ENCODE results near the gene GCK.
"Not testable (repeated sequence)": the region's sequence is repeated elsewhere in the genome, so short reads cannot be mapped to it uniquely, and the experiment has no call there.

Gene GCK

GRCh38 chr7:44138698-44139097, 50.5 kb downstream of the GCK start:
- H3K4me3 Mint-ChIP-seq = no peak overlapping the region
- DNase-seq (ENCODE audit: low spot score in 2 of 2) (no peak), ATAC-seq (no peak)
- H3K36me3 Mint-ChIP-seq = no peaks in the 10 kb centered on the region
- no peaks in the 10 kb centered on the region for H3K4me1 Mint-ChIP-seq
- no peaks in the 10 kb centered on the region for H3K9me3 Mint-ChIP-seq
- H3K27ac Mint-ChIP-seq = no peak overlapping the region

GRCh38 chr7:44136731-44137130, 52.5 kb downstream of the GCK start:
- Mint-ChIP-seq H3K36me3 (no peaks in the 10 kb centered on the region), H3K27ac (no peak overlapping the region), H3K9me3 (no peaks in the 10 kb centered on the region), H3K4me1 (no peaks in the 10 kb centered on the region), H3K4me3 (no peak overlapping the region)
- DNase-seq (ENCODE audit: low spot score in 2 of 2) (no peak), ATAC-seq (no peak)

- Mint-ChIP-seq H3K4me3 (no peak overlapping the region), H3K9me3 (no peaks in the 10 kb centered on the region), H3K27ac (no peak overlapping the region), H3K36me3 (no peaks in the 10 kb centered on the region), H3K4me1 (no peaks in the 10 kb centered on the region)
- no peak for ATAC-seq
- no peak for DNase-seq (ENCODE audit: low spot score in 2 of 2)
Observed at GRCh38 chr7:44134943-44135628, 54.2 kb downstream of the GCK start.

GRCh38 chr7:44133295-44133694, 55.9 kb downstream of the GCK start:
- Mint-ChIP-seq H3K4me3 (no peak overlapping the region), H3K27ac (no peak overlapping the region), H3K9me3 (no peaks in the 10 kb centered on the region), H3K36me3 (no peaks in the 10 kb centered on the region), H3K4me1 (no peaks in the 10 kb centered on the region)
- ATAC-seq = no peak
- DNase-seq (ENCODE audit: low spot score in 2 of 2) = no peak

- no peak overlapping the region for H3K4me3 Mint-ChIP-seq
- H3K4me1 Mint-ChIP-seq = no peaks in the 10 kb centered on the region
- ATAC-seq = no peak
Observed at GRCh38 chr7:44132039-44132438, 57.2 kb downstream of the GCK start.

GRCh38 chr7:44131173-44132029, 57.8 kb downstream of the GCK start:
- ATAC-seq (peak; percentile 29), DNase-seq (ENCODE audit: low spot score in 2 of 2) (no peak)
- Mint-ChIP-seq H3K36me3 (no peaks in the 10 kb centered on the region), H3K4me3 (no peak overlapping the region), H3K9me3 (no peaks in the 10 kb centered on the region), H3K4me1 (no peaks in the 10 kb centered on the region), H3K27ac (no peak overlapping the region)

More at GRCh38 chr7:44132039-44132438, 57.2 kb downstream of the GCK start:
- H3K36me3 Mint-ChIP-seq = no peaks in the 10 kb centered on the region
- H3K9me3 Mint-ChIP-seq = no peaks in the 10 kb centered on the region
- DNase-seq (ENCODE audit: low spot score in 2 of 2) = no peak
- H3K27ac Mint-ChIP-seq = no peak overlapping the region

- H3K27ac Mint-ChIP-seq = no peak overlapping the region
- H3K36me3 Mint-ChIP-seq = no peaks in the 10 kb centered on the region
- H3K4me3 Mint-ChIP-seq = no peak overlapping the region
- DNase-seq (ENCODE audit: low spot score in 2 of 2) (no peak), ATAC-seq (no peak)
- no peaks in the 10 kb centered on the region for H3K9me3 Mint-ChIP-seq
- H3K4me1 Mint-ChIP-seq = peaks cover 5% of the 10 kb centered on the region
Observed at GRCh38 chr7:44128721-44129582, 60.3 kb downstream of the GCK start.

GRCh38 chr7:44127161-44127560, 62.1 kb downstream of the GCK start:
- no peak for ATAC-seq
- peaks cover 8% of the 10 kb centered on the region for H3K36me3 Mint-ChIP-seq
- DNase-seq (ENCODE audit: low spot score in 2 of 2) = no peak
- no peak overlapping the region for H3K4me3 Mint-ChIP-seq
- peaks cover 15% of the 10 kb centered on the region for H3K4me1 Mint-ChIP-seq
- H3K9me3 Mint-ChIP-seq = no peaks in the 10 kb centered on the region
- H3K27ac Mint-ChIP-seq = no peak overlapping the region

- not testable (repeated sequence) for H3K9me3 Mint-ChIP-seq; H3K36me3 Mint-ChIP-seq; H3K27ac Mint-ChIP-seq; ATAC-seq; DNase-seq (ENCODE audit: low spot score in 2 of 2); H3K4me3 Mint-ChIP-seq
- H3K4me1 Mint-ChIP-seq = peaks cover 21% of the 10 kb centered on the region
Observed at GRCh38 chr7:44126574-44126973, 62.7 kb downstream of the GCK start.

GRCh38 chr7:44124822-44125202, 64.4 kb downstream of the GCK start:
- H3K36me3 Mint-ChIP-seq = peaks cover 26% of the 10 kb centered on the region
- no peak overlapping the region for H3K27ac Mint-ChIP-seq
- no peak for ATAC-seq
- H3K9me3 Mint-ChIP-seq = no peaks in the 10 kb centered on the region
- H3K4me1 Mint-ChIP-seq = peaks cover 36% of the 10 kb centered on the region
- DNase-seq (ENCODE audit: low spot score in 2 of 2) = no peak
- H3K4me3 Mint-ChIP-seq = peak overlapping the region; percentile 89

- H3K36me3 Mint-ChIP-seq = peaks cover 39% of the 10 kb centered on the region
- peak within 1 kb of the TSS; percentile 89 for H3K4me3 Mint-ChIP-seq
- peak; percentile 99 for ATAC-seq
- H3K9me3 Mint-ChIP-seq = no peaks in the 10 kb centered on the region
- peaks cover 40% of the 10 kb centered on the region for H3K4me1 Mint-ChIP-seq
- peak within 1 kb of the TSS; percentile 89 for H3K27ac Mint-ChIP-seq
- peak; percentile 89 to 98 for DNase-seq (ENCODE audit: low spot score in 2 of 2)
Observed at GRCh38 chr7:44123190-44124003, 65.8 kb downstream of the GCK start, which contains the start of gene POLD2. TSS of gene POLD2 (minus strand) at chr7:44123548. CDS start at chr7:44122053, 1,495 bp downstream.

GRCh38 chr7:44122529-44122928, 66.7 kb downstream of the GCK start:
- Mint-ChIP-seq H3K4me1 (peaks cover 40% of the 10 kb centered on the region), H3K9me3 (no peaks in the 10 kb centered on the region), H3K27ac (peak overlapping the region; percentile 89), H3K4me3 (peak overlapping the region; percentile 89), H3K36me3 (peaks cover 47% of the 10 kb centered on the region)
- no peak for ATAC-seq
- no peak for DNase-seq (ENCODE audit: low spot score in 2 of 2)

- no peak for DNase-seq (ENCODE audit: low spot score in 2 of 2)
- ATAC-seq = no peak
- peak overlapping the region; percentile 89 for H3K27ac Mint-ChIP-seq
- H3K36me3 Mint-ChIP-seq = peaks cover 53% of the 10 kb centered on the region
- no peaks in the 10 kb centered on the region for H3K9me3 Mint-ChIP-seq
- peaks cover 40% of the 10 kb centered on the region for H3K4me1 Mint-ChIP-seq
- peak overlapping the region; percentile 89 for H3K4me3 Mint-ChIP-seq
Observed at GRCh38 chr7:44121761-44122420, 67.3 kb downstream of the GCK start.

GRCh38 chr7:44120395-44120794, 68.8 kb downstream of the GCK start:
- peak overlapping the region; percentile 65 for H3K27ac Mint-ChIP-seq
- peaks cover 40% of the 10 kb centered on the region for H3K4me1 Mint-ChIP-seq
- ATAC-seq (no peak), DNase-seq (ENCODE audit: low spot score in 2 of 2) (no peak)
- H3K4me3 Mint-ChIP-seq = no peak overlapping the region
- peaks cover 53% of the 10 kb centered on the region for H3K36me3 Mint-ChIP-seq
- no peaks in the 10 kb centered on the region for H3K9me3 Mint-ChIP-seq
